ENCODE data around the gene GTF2F2. TPM values are rescaled to one million over a fixed set of nuclear protein-coding genes. Genes with fewer than 3 reads are reported as not detected.
A peak's percentile ranks its signal among the peaks of the same experiment; 100 is the strongest.
"Not testable (repeated sequence)": the region's sequence is repeated elsewhere in the genome, so short reads cannot be mapped to it uniquely, and the experiment has no call there.

GTF2F2 gene
- total RNA-seq, 2 donors from 2014 or later = 12.2 to 16.2 TPM

DNA sequence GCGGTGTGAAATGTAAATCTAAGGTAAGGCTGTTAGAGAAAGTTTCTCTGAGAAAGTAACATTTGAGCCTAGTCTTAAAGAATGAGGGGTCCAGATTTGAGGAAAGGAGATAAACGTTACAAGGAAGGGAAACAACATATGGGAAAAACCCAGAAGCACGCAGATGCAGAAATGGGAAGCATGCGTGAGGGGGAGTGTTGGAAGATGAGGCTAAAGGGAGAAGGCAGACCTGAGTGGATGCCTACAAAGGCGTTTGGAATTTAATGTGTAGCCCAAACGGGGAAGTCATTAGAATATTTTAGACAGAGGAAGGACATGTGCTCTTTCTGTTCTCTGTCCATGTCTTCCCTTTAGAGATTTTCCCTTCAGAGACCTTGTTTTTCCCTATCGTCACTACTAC, 159.7 kb downstream of the GTF2F2 start:
- H3K4me3 Mint-ChIP-seq = no peak overlapping the region
- H3K27ac Mint-ChIP-seq = no peak overlapping the region
- peaks cover 5% of the 10 kb centered on the region for H3K36me3 Mint-ChIP-seq (ENCODE audit: low read depth)

DNA sequence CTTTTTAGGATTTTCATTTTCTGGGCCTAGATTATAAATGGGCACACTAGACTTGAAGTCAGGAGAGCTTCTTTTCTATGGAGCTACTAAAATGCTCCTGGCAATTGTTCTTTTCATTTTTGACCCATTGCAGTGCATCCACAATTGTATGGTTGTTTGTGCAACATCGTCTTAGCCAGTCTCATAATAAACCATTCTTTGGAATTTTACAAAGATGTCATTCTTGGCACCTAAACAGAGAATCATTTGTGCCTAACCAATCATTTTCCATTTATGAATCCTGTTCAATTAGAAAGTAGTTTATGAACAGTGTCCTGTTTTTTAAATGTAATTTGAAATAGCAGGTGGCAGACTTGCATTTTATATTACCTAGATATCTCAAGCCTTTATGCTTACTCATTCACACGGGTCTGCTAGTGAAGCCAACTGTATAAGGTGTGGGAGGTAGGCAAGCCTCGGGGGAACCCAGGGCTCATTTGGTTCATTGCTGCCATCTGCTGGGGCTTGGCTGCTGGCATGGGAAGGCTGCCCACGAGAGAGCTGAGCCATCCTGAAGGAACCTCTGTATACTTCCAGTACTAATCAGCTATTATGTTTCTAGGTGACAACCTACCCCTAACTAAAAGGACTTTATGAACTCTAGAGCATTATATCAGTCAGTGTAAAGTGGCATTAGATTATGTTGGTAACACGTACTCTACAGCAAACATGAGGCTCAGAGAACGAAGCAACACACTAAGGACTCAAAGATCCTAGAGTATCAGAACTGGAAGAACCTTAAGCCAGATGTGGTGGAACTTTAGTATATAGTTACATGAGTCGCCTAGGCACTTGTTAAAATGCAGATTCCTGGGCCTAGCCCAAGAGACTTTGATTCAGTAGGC, 160.7 kb downstream of the GTF2F2 start:
- H3K27ac Mint-ChIP-seq = no peak overlapping the region
- H3K27me3 Mint-ChIP-seq = no peaks in the 10 kb centered on the region
- H3K36me3 Mint-ChIP-seq (ENCODE audit: low read depth) = peaks cover 8% of the 10 kb centered on the region
- peak; percentile 52 for ATAC-seq
- no peaks in the 10 kb centered on the region for H3K9me3 ChIP-seq (ENCODE audit: control insufficient read depth, low read length, poor library complexity, severe bottlenecking)
- no peaks in the 10 kb centered on the region for H3K4me1 Mint-ChIP-seq
- no peak overlapping the region for H3K4me3 Mint-ChIP-seq
- DNase-seq = no peak

More for the DNA sequence above, 159.7 kb downstream of the GTF2F2 start:
- ATAC-seq (no peak), DNase-seq (no peak)
- H3K9me3 ChIP-seq (ENCODE audit: control insufficient read depth, low read length, poor library complexity, severe bottlenecking) = no peaks in the 10 kb centered on the region
- no peaks in the 10 kb centered on the region for H3K4me1 Mint-ChIP-seq
- H3K27me3 Mint-ChIP-seq = no peaks in the 10 kb centered on the region

DNA sequence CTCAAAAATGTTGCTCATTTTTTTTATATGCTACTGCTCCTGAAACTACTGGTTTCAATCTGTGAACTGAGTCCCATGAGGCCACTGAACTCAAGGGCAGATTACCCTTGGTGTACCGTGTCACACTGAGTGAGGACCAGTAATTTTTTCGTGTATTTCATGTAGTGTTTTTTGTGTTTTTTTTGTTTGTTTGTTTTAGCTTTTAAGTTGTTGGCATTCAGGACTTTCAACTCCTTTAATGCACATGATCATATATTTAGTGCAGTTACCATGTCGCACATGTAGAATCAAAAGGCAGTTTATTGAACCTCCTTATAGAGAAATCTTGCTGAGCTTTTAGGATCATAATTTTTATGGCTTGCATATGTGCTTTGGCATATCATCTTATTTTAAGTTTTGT, 162.7 kb downstream of the GTF2F2 start:
- no peak overlapping the region for H3K4me3 Mint-ChIP-seq
- ATAC-seq (no peak), DNase-seq (no peak)

DNA sequence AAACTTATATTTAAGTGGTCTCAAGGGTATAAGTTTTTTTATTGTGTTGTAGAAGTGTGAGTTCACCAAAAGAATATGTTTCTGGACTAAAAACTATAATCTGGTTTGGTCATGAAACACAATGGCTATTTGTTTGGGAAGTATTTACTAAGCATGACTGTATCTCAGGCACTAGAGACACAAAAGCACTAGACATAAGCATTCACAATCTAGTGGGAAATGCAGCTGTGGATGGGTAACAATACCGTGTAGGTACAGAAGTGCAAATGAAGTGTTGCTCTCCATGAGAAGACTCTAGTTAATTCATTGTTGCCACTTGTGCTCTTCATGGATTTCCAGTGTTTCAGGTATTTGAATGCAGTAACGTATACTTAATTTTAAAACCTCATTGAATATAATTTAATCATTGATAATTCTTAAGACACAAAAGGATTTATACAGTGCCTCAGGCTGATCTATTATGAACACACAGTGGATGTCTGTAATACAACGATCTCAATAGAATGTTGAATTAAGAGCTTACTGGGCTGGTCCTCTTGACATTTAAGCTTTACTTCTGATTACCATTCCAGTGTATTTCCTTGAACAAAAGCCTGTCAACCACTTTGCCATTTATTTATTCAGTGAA, 169.7 kb downstream of the GTF2F2 start:
- no peak overlapping the region for H3K27ac Mint-ChIP-seq
- H3K4me3 Mint-ChIP-seq = no peak overlapping the region
- no peak for ATAC-seq
- no peaks in the 10 kb centered on the region for H3K9me3 ChIP-seq (ENCODE audit: control insufficient read depth, low read length, poor library complexity, severe bottlenecking)
- peaks cover 6% of the 10 kb centered on the region for H3K36me3 Mint-ChIP-seq (ENCODE audit: low read depth)
- peaks cover 5% of the 10 kb centered on the region for H3K4me1 Mint-ChIP-seq
- no peak for DNase-seq
- H3K27me3 Mint-ChIP-seq = no peaks in the 10 kb centered on the region

More for the DNA sequence above, 162.7 kb downstream of the GTF2F2 start:
- H3K27ac Mint-ChIP-seq = no peak overlapping the region
- H3K9me3 ChIP-seq (ENCODE audit: control insufficient read depth, low read length, poor library complexity, severe bottlenecking) = no peaks in the 10 kb centered on the region
- peaks cover 3% of the 10 kb centered on the region for H3K4me1 Mint-ChIP-seq
- H3K27me3 Mint-ChIP-seq = no peaks in the 10 kb centered on the region
- H3K36me3 Mint-ChIP-seq (ENCODE audit: low read depth) = peaks cover 7% of the 10 kb centered on the region

DNA sequence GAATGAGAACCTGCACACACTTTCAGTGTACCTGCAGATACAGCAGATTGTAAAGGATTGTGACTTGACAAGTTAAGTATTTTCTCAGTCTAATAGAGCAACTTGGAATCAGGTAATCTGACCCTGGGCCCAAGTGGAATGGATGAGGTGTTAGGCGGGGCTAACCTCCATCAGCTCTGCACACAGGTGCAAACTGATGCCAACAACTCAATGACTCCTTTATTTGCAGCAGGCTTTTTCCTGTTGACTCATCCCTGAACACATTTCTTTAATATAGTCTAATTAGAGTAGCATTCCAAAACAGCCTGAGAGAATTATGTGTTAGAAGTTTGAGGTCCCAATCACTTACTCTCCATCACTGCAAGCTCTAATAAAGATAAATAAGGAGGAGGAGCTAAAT, 171.9 kb downstream of the GTF2F2 start:
- Mint-ChIP-seq H3K4me1 (peaks cover 19% of the 10 kb centered on the region), H3K36me3 (ENCODE audit: low read depth) (peaks cover 3% of the 10 kb centered on the region), H3K4me3 (no peak overlapping the region), H3K27me3 (no peaks in the 10 kb centered on the region), H3K27ac (peak overlapping the region; percentile 12)
- no peaks in the 10 kb centered on the region for H3K9me3 ChIP-seq (ENCODE audit: control insufficient read depth, low read length, poor library complexity, severe bottlenecking)
- DNase-seq = no peak
- ATAC-seq = no peak

DNA sequence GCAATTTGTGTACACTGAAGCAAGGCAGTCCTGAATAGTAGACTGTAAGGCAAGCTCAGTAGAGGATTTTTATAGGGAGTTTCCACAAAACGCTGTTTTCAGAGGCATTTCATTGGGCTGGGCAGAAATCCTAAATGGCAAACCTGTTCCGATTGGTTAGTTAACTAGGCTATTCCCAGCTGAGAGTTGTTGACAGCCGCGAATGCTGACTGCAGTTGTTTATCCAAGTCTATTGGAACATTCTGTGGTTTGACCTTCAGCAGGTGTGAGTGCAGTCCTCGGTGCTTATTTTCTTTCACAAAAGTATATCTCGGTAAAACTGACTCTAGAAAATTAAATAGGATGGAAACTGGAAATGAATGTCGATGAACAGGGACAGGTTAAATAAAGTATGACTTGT, 175.2 kb downstream of the GTF2F2 start:
- Mint-ChIP-seq H3K36me3 (ENCODE audit: low read depth) (no peaks in the 10 kb centered on the region), H3K27me3 (no peaks in the 10 kb centered on the region), H3K4me3 (no peak overlapping the region), H3K27ac (peak overlapping the region; percentile 90), H3K4me1 (peaks cover 31% of the 10 kb centered on the region)
- H3K9me3 ChIP-seq (ENCODE audit: control insufficient read depth, low read length, poor library complexity, severe bottlenecking) = no peaks in the 10 kb centered on the region
- no peak for DNase-seq
- no peak for ATAC-seq

DNA sequence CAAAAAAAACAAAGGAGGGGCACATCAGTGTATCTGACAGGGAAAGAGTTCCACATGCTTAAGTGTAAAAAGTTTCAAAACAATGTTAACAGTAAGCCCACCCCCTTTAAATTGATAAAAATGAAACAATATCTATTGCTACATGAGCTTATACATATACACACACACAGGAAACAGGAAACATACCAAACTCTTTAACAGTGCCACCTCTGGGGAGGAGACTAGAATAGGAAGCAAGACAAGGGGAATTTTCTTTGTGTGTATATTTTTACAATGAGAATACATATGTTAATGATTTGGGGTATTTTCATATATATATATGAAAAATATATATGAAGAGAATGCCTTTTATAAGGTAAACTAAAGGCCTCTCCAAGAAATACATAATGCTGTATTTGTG, 175.9 kb downstream of the GTF2F2 start:
- H3K9me3 ChIP-seq (ENCODE audit: control insufficient read depth, low read length, poor library complexity, severe bottlenecking) = no peaks in the 10 kb centered on the region
- DNase-seq (no peak), ATAC-seq (peak; percentile 51)
- Mint-ChIP-seq H3K4me3 (peak overlapping the region; percentile 8), H3K27me3 (no peaks in the 10 kb centered on the region), H3K27ac (peak overlapping the region; percentile 90), H3K4me1 (peaks cover 31% of the 10 kb centered on the region), H3K36me3 (ENCODE audit: low read depth) (no peaks in the 10 kb centered on the region)

DNA sequence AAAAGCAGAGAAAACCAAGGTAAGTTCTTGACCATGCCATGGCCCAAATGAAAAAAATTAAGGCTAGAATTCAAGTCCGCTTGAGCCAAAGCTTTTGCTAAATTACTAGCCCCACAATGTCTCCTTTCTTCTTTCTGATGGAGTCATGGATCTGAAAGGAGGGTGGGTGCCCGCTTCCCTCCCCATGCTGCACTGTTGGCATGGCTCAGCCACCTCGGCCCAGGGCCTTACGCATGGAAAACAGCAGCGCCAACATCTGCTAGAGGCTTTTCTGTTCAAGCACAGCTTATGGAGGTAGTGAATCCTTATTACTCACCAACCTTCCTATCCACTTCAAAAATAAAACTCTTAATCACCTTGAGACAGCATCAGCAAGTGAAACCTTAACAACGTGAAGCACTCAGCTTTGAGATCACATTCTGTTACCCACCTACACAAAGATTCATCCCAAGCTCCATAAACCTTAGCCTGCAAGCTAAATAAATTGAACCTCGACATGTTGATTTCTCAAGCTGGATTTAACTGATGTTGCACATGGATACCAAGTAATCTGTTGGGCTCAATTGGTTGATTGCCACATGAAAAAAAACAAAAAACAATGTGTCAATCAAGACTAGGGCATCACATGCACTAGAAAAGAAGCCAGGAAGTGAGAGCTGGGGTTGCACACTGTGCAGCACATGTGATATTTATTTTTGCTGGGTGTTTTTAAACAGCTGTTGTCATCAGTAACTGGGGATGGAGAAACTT, 177.3 kb downstream of the GTF2F2 start:
- no peak for DNase-seq
- H3K9me3 ChIP-seq (ENCODE audit: control insufficient read depth, low read length, poor library complexity, severe bottlenecking) = no peaks in the 10 kb centered on the region
- peak; percentile 85 for ATAC-seq
- H3K4me3 Mint-ChIP-seq = peak overlapping the region; percentile 46
- H3K27ac Mint-ChIP-seq = peak overlapping the region; percentile 90
- H3K4me1 Mint-ChIP-seq = peaks cover 31% of the 10 kb centered on the region
- peaks cover 3% of the 10 kb centered on the region for H3K27me3 Mint-ChIP-seq
- peaks cover 2% of the 10 kb centered on the region for H3K36me3 Mint-ChIP-seq (ENCODE audit: low read depth)

DNA sequence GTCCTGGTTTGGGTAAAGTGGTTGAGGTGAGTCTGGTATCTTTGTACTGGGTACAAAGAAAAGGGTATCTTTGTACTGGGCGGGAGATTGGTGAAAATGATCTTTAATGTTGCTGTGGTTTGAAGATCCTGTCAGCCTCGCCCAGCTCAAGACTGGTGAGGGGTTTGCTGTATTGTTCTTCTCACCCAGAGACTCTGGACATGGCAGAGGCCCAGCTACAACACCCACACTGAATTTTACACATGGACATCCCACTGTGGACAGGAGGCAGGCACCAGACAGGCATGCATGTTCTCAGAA, 177.8 kb downstream of the GTF2F2 start:
- Mint-ChIP-seq H3K4me1 (peaks cover 29% of the 10 kb centered on the region), H3K27me3 (peaks cover 7% of the 10 kb centered on the region), H3K27ac (peak overlapping the region; percentile 90), H3K4me3 (peak overlapping the region; percentile 46), H3K36me3 (ENCODE audit: low read depth) (peaks cover 4% of the 10 kb centered on the region)
- no peaks in the 10 kb centered on the region for H3K9me3 ChIP-seq (ENCODE audit: control insufficient read depth, low read length, poor library complexity, severe bottlenecking)
- ATAC-seq (no peak), DNase-seq (no peak)

DNA sequence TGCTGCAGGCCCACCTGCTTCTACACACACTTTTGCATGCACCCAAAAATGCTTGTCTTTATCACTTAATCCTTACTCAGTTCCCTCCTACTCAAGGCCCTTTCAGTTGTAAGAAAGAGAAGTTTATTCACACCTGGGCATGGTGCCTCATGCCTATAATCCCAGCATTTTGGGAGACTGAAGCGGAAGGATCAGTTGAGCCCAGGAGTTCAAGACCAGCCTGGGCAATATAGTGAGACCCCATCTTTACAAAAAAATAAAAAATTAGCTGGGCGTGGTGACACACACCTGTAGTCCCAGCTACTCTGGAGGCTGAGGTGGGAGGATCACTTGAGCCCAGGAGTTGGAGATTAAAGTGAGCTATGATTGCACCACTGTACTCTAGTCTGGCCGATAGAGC, 178.2 kb downstream of the GTF2F2 start:
- Mint-ChIP-seq H3K4me1 (peaks cover 29% of the 10 kb centered on the region), H3K27ac (peak overlapping the region; percentile 90), H3K4me3 (peak overlapping the region; percentile 46)
- H3K27me3 Mint-ChIP-seq; H3K36me3 Mint-ChIP-seq (ENCODE audit: low read depth); H3K9me3 ChIP-seq (ENCODE audit: control insufficient read depth, low read length, poor library complexity, severe bottlenecking); DNase-seq: not testable (repeated sequence)
- peak; percentile 14 for ATAC-seq

DNA sequence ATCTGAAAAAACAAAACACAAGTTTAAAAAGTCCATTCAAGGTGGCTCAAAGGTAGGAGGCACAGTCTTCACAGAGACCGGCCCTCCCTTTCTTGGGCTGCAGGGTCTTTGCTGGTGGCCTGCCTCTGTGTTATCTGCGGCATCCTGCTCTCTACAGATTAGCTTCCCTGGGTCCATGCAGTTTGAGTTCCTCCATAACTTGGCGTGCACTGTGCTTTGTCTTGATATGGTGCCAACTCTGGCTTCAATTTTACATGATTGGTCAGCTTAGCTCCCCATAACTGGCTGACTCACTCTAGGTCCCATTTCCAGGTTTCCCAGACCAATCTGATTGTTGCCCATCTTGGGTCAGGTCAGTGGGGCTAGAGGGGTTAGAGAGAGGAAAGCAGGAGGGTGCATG, 178.9 kb downstream of the GTF2F2 start:
- no peak for ATAC-seq
- peaks cover 29% of the 10 kb centered on the region for H3K4me1 Mint-ChIP-seq
- H3K9me3 ChIP-seq (ENCODE audit: control insufficient read depth, low read length, poor library complexity, severe bottlenecking) = no peaks in the 10 kb centered on the region
- H3K27ac Mint-ChIP-seq = peak overlapping the region; percentile 16
- DNase-seq = no peak
- no peak overlapping the region for H3K4me3 Mint-ChIP-seq
- H3K36me3 Mint-ChIP-seq (ENCODE audit: low read depth) = peaks cover 6% of the 10 kb centered on the region
- peaks cover 13% of the 10 kb centered on the region for H3K27me3 Mint-ChIP-seq

DNA sequence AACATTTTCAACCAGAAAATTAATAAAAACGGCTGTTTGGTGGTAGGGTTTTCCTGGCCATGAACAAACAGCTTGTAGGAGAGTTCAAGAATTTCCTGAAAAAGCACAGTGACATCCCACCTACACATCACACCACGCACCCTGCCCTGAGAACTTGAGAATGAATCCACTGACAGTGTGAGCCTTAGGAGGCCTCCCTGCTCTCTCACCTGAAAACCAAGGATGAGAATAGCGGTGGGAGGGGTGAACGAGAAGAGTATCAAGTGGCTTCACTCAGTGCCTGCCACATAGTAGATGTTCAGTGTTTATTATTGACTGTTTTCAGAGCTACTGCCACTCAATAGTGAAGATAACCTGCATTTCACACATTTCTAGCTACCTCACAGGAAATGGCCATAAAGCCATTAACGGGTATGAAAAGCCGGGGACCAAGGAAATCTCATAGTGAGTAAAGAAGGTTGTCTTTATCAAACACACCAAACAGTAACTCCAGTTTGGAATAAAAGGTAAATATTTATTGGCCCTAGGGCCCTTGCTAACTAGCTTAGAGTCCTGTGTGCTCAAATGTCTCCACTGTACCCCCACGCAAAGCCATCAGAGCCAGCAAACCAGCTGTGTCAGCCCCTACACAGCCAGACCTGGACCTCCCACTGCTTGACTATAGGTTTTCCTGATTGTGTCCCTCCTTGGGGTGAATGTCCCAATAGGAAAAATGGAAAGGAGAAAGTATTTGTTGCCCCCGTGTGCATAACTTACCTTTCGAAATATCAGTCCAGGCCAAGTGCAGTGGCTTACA, 180.1 kb downstream of the GTF2F2 start:
- Mint-ChIP-seq H3K27ac (peak overlapping the region; percentile 16), H3K27me3 (peaks cover 19% of the 10 kb centered on the region), H3K4me1 (peaks cover 29% of the 10 kb centered on the region), H3K4me3 (no peak overlapping the region), H3K36me3 (ENCODE audit: low read depth) (peaks cover 6% of the 10 kb centered on the region)
- ATAC-seq = no peak
- DNase-seq = no peak
- H3K9me3 ChIP-seq (ENCODE audit: control insufficient read depth, low read length, poor library complexity, severe bottlenecking) = no peaks in the 10 kb centered on the region

DNA sequence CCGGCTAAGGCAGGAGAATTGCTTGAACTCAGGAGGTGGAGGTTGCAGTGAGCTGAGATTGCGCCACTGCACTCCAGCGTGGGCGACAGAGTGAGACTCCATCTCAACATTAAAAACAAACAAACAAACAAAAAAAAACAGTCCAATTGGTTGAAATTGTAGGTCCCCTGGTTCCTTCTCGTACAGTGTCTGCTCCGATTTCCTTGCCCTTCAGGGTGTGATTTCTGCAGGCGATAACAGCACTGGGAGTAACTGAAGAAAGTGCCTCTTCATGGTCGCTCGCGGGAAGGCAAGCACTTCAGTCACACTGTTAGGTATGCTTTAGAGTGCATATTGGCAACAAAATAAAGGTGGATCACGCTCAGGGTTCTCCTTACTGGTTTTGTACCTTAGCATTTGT, 181.0 kb downstream of the GTF2F2 start:
- no peak overlapping the region for H3K4me3 Mint-ChIP-seq
- DNase-seq (no peak), ATAC-seq (no peak)
- H3K36me3 Mint-ChIP-seq (ENCODE audit: low read depth) = peaks cover 6% of the 10 kb centered on the region
- no peaks in the 10 kb centered on the region for H3K9me3 ChIP-seq (ENCODE audit: control insufficient read depth, low read length, poor library complexity, severe bottlenecking)
- peaks cover 23% of the 10 kb centered on the region for H3K4me1 Mint-ChIP-seq
- H3K27me3 Mint-ChIP-seq = peaks cover 20% of the 10 kb centered on the region
- H3K27ac Mint-ChIP-seq = no peak overlapping the region

All from T-helper 17 cell (primary cell).